WTC11 (cell line): ENCODE data around the gene LPAR2. TPM values are rescaled to one million over a fixed set of nuclear protein-coding genes. Genes with fewer than 3 reads are reported as not detected.

Experiments used
- ATAC-seq: fragments of 200-7000 bp; cut with Tn5 transposase; 2 replicates; pipeline ENCODE4 v1.10.0; 2021; ENCODE audit warnings: mild to moderate bottlenecking, moderate library complexity
- CTCF ChIA-PET: fragments of 300-600 bp; sonication (Branson Sonifier 250); formaldehyde crosslinking; loops from one replicate; lab custom pipeline; 2021; ENCODE audit warnings: antibody characterized with exemption; lab: Charles Lee
- POLR2A ChIA-PET: fragments of 350-600 bp; sonication (Branson Sonifier 250); formaldehyde crosslinking; loops from one replicate; lab custom pipeline; 2021; ENCODE audit warnings: antibody characterized with exemption; lab: Charles Lee
- DNase-seq: peaks from one replicate; pipeline ENCODE4 v3.0.0; 2021; ENCODE audit warnings: low spot score
- H3K27ac Mint-ChIP-seq: 2 replicates; pipeline ENCODE4 v1.8.0; 2021; ENCODE audit warnings: mixed read lengths
- H3K27me3 Mint-ChIP-seq: 2 replicates; pipeline ENCODE4 v1.8.0; 2021; ENCODE audit warnings: low read depth, mild to moderate bottlenecking, moderate library complexity, mixed read lengths
- H3K36me3 Mint-ChIP-seq: 2 replicates; pipeline ENCODE4 v1.8.0; 2021; ENCODE audit warnings: mixed read lengths
- H3K4me1 Mint-ChIP-seq: 2 replicates; pipeline ENCODE4 v1.8.0; 2022; ENCODE audit warnings: mixed read lengths
- H3K4me3 Mint-ChIP-seq: 2 replicates; pipeline ENCODE4 v1.8.0; 2021; ENCODE audit warnings: mild to moderate bottlenecking, moderate library complexity, mixed read lengths
- H3K9me3 Mint-ChIP-seq: 2 replicates; pipeline ENCODE4 v1.8.0; 2021; ENCODE audit warnings: mixed read lengths
- CBFB ChIP-seq: sonication (generic); formaldehyde crosslinking; IDR thresholded peaks from 2 replicates; pipeline ENCODE4 v1.8.1; 2022; ENCODE audit warnings: mild to moderate bottlenecking, low read depth, missing genetic modification reagents
- CREM ChIP-seq: sonication (generic); formaldehyde crosslinking; IDR thresholded peaks from 2 replicates; pipeline ENCODE4 v1.8.1; 2022; ENCODE audit warnings: mild to moderate bottlenecking, missing genetic modification reagents, moderate library complexity
- ERG ChIP-seq: fragments of 250-450 bp; sonication (Bioruptor Pico); IDR thresholded peaks from 2 replicates; pipeline ENCODE4 v1.8.0; 2021; ENCODE audit warnings: mild to moderate bottlenecking
- ETV6 ChIP-seq: sonication (generic); formaldehyde crosslinking; IDR thresholded peaks from 2 replicates; pipeline ENCODE4 v1.8.1; 2022; ENCODE audit warnings: mild to moderate bottlenecking, missing genetic modification reagents
- FOXK1 ChIP-seq: sonication (generic); formaldehyde crosslinking; IDR thresholded peaks from 2 replicates; pipeline ENCODE4 v1.8.0; 2022; ENCODE audit warnings: mild to moderate bottlenecking, moderate library complexity, missing genetic modification reagents
- FOXP1 ChIP-seq: sonication (generic); formaldehyde crosslinking; IDR thresholded peaks from 2 replicates; pipeline ENCODE4 v1.8.0; 2022; ENCODE audit warnings: missing genetic modification reagents, mild to moderate bottlenecking, moderate library complexity, borderline replicate concordance
- FOXP4 ChIP-seq: sonication (generic); formaldehyde crosslinking; IDR thresholded peaks from 2 replicates; pipeline ENCODE4 v1.8.0; 2022; ENCODE audit warnings: mild to moderate bottlenecking, missing genetic modification reagents
- GABPB1 ChIP-seq: sonication (generic); formaldehyde crosslinking; IDR thresholded peaks from 2 replicates; pipeline ENCODE4 v1.8.1; 2023; ENCODE audit warnings: mild to moderate bottlenecking, missing genetic modification reagents
- GRHL2 ChIP-seq: fragments of 250-450 bp; sonication (Bioruptor Pico); IDR thresholded peaks from 2 replicates; pipeline ENCODE4 v1.8.0; 2022; ENCODE audit warnings: mild to moderate bottlenecking, moderate library complexity; ENCODE audit not compliant: insufficient replicate concordance, severe bottlenecking
- HMGXB4 ChIP-seq: sonication (generic); formaldehyde crosslinking; IDR thresholded peaks from 2 replicates; pipeline ENCODE4 v1.8.1; 2023; ENCODE audit warnings: mild to moderate bottlenecking, moderate library complexity, missing genetic modification reagents
- IRF1 ChIP-seq: sonication (generic); formaldehyde crosslinking; IDR thresholded peaks from 2 replicates; pipeline ENCODE4 v1.8.0; 2023; ENCODE audit warnings: missing genetic modification reagents
- KAT7 ChIP-seq: sonication (generic); formaldehyde crosslinking; IDR thresholded peaks from 2 replicates; pipeline ENCODE4 v1.8.1; 2023; ENCODE audit warnings: missing genetic modification reagents, mild to moderate bottlenecking, borderline replicate concordance
- MAX ChIP-seq: sonication (generic); formaldehyde crosslinking; IDR thresholded peaks from 2 replicates; pipeline ENCODE4 v1.8.0; 2022; ENCODE audit warnings: mild to moderate bottlenecking, missing genetic modification reagents
- NFE2L1 ChIP-seq: sonication (generic); formaldehyde crosslinking; IDR thresholded peaks from 2 replicates; pipeline ENCODE4 v1.8.1; 2023; ENCODE audit warnings: missing genetic modification reagents
- NR3C1 ChIP-seq: sonication (generic); formaldehyde crosslinking; conservative IDR thresholded peaks from 2 replicates; pipeline ENCODE4 v1.8.1; 2023; ENCODE audit warnings: low read depth, mild to moderate bottlenecking, missing genetic modification reagents
- RELA ChIP-seq: sonication (generic); formaldehyde crosslinking; IDR thresholded peaks from 2 replicates; pipeline ENCODE4 v1.8.1; 2022; ENCODE audit warnings: missing genetic modification reagents, mild to moderate bottlenecking, borderline replicate concordance
- SP1 ChIP-seq: sonication (generic); formaldehyde crosslinking; conservative IDR thresholded peaks from 2 replicates; pipeline ENCODE4 v1.8.1; 2022; ENCODE audit warnings: missing genetic modification reagents
- TEAD1 ChIP-seq: sonication (generic); formaldehyde crosslinking; IDR thresholded peaks from 2 replicates; pipeline ENCODE4 v1.8.0; 2022; ENCODE audit warnings: mild to moderate bottlenecking, missing genetic modification reagents
- TP53 ChIP-seq: sonication (generic); formaldehyde crosslinking; IDR thresholded peaks from 2 replicates; pipeline ENCODE4 v1.8.1; 2023; ENCODE audit warnings: mild to moderate bottlenecking, missing genetic modification reagents
- ZBTB21 ChIP-seq: sonication (generic); formaldehyde crosslinking; IDR thresholded peaks from 2 replicates; pipeline ENCODE4 v1.8.1; 2023; ENCODE audit warnings: mild to moderate bottlenecking, missing genetic modification reagents, borderline replicate concordance
- ZNF219 ChIP-seq: sonication (generic); formaldehyde crosslinking; IDR thresholded peaks from 2 replicates; pipeline ENCODE4 v1.8.0; 2023; ENCODE audit warnings: missing genetic modification reagents, mild to moderate bottlenecking, borderline replicate concordance
- ZNF232 ChIP-seq: sonication (generic); formaldehyde crosslinking; IDR thresholded peaks from 2 replicates; pipeline ENCODE4 v1.8.0; 2022; ENCODE audit warnings: mild to moderate bottlenecking, missing genetic modification reagents
- ZNF416 ChIP-seq: fragments of 250-450 bp; sonication (Bioruptor Pico); IDR thresholded peaks from 2 replicates; pipeline ENCODE4 v1.9.0; 2021; ENCODE audit warnings: mild to moderate bottlenecking, inconsistent platforms
- ZNF532 ChIP-seq: fragments of 250-450 bp; sonication (Bioruptor Pico); IDR thresholded peaks from 2 replicates; pipeline ENCODE4 v1.9.0; 2021; ENCODE audit warnings: mild to moderate bottlenecking, borderline replicate concordance
- total RNA-seq: library from RNA; stranded (reverse); gene quantifications from 3 replicates; pipeline ENCODE4 v1.2.3, GENCODE V29; 2021

LPAR2 gene
- total RNA-seq, 1 experiment from 2014 or later: 44.5 TPM

GRCh38 chr19:19663256-19664120 lies 35.5 kb upstream of the LPAR2 start, which contains the start of gene ATP13A1:
Gene ATP13A1, minus strand, starts transcription at chr19:19663676. Its CDS starts 10 bp downstream, at chr19:19663666.
- H3K36me3 Mint-ChIP-seq: peaks cover 15% of the 10 kb centered on the region
- H3K27ac Mint-ChIP-seq: peak within 1 kb of the TSS; percentile 97
- DNase-seq (peak; percentile 88), ATAC-seq (peak; percentile 77)
- H3K4me3 Mint-ChIP-seq: peak within 1 kb of the TSS; percentile 94
- H3K9me3 Mint-ChIP-seq: no peaks in the 10 kb centered on the region
- ChIA-PET POLR2A (interaction anchor here (0.5 to 1.1 kb wide), 7 partner anchors 19 to 202 kb away, joined by 3 to 8 read pairs (median 4); partner anchors contain the start of genes GMIP, LPAR2, ZNF253 and ZNF506), CTCF (interaction anchor here (0.6 to 2.3 kb wide), 4 partner anchors 20 to 131 kb away, joined by 3 to 10 read pairs (median 8); partner anchors contain the start of gene GMIP)
- peaks cover 23% of the 10 kb centered on the region for H3K4me1 Mint-ChIP-seq
- H3K27me3 Mint-ChIP-seq: no peaks in the 10 kb centered on the region; the same call in 1 of the 2 replicates
- TF ChIP-seq MAX (CRISPR knock-in tag) (peak; percentile 63), ZBTB21 (CRISPR knock-in tag) (no peak), TEAD1 (CRISPR knock-in tag) (peak; percentile 64; the same call in 1 of the 2 replicates), ERG (no peak), ETV6 (CRISPR knock-in tag) (peak; percentile 83; the same call in 1 of the 2 replicates), CREM (CRISPR knock-in tag) (peak; percentile 69; the same call in 1 of the 2 replicates), ZNF232 (CRISPR knock-in tag) (0 out of 2 replicates have a peak, but pooled peaks have one; percentile 13), ZNF219 (CRISPR knock-in tag) (no peak), IRF1 (CRISPR knock-in tag) (peak; percentile 40; the same call in 1 of the 2 replicates), RELA (CRISPR knock-in tag) (0 out of 2 replicates have a peak, but pooled peaks have one; percentile 16), NFE2L1 (0 out of 2 replicates have a peak, but pooled peaks have one; percentile 57), SP1 (CRISPR knock-in tag) (peak; percentile 89), TP53 (peak; percentile 58; the same call in 1 of the 2 replicates), GRHL2 (CRISPR knock-in tag) (no peak), HMGXB4 (CRISPR knock-in tag) (peak; percentile 27; the same call in 1 of the 2 replicates), FOXP1 (CRISPR knock-in tag) (peak; percentile 54; the same call in 1 of the 2 replicates), KAT7 (CRISPR knock-in tag) (peak; percentile 73; the same call in 1 of the 2 replicates), NR3C1 (CRISPR knock-in tag) (no peak), GABPB1 (peak; percentile 59; the same call in 1 of the 2 replicates), ZNF416 (peak; percentile 70; the same call in 1 of the 2 replicates), CBFB (CRISPR knock-in tag) (no peak), ZNF532 (CRISPR knock-in tag) (no peak), FOXP4 (CRISPR knock-in tag) (peak; percentile 67), FOXK1 (peak; percentile 43; the same call in 1 of the 2 replicates)
